Neural progenitor cell (in vitro differentiated cells): ENCODE data around the gene NPPC.

Source experiments
- CTCF ChIP-seq: fragments of 200-600 bp; sonication (generic); IDR thresholded peaks from 2 replicates; pipeline ENCODE4 v1.5.1; 2017; ENCODE audit warnings: antibody characterized with exemption, mild to moderate bottlenecking
- EZH2 ChIP-seq: fragments of 200-600 bp; sonication (generic); IDR thresholded peaks from 2 replicates; pipeline ENCODE4 v1.6.1; 2017; ENCODE audit warnings: antibody characterized with exemption, mild to moderate bottlenecking, moderate library complexity

DNA sequence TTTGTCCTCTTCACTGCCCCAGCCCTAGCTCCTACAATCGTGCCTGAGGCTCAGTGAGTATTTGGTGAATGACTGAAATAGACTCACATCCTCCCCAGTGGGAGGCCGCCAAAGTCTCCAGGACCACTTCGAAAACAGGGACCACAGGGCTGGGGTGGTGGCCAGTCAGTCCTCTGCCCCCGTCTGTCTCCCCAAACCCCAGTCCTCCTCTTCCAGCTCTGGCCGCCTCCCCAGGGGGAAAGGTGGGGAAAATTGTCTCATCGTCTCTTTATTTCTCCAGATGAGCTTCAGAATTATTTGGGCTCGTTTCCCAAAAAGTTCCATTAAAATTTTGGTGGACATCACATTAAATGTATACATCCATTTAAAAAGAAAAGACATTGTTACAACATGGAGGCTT lies 43.5 kb downstream of the NPPC start:
- TF ChIP-seq CTCF (no peak), EZH2 (no peak)
